HCT116 (cell line): ENCODE results near the gene MAP3K2. TPM values are rescaled to one million over a fixed set of nuclear protein-coding genes. Genes with fewer than 3 reads are reported as not detected.

ENCODE experiments used
- ATAC-seq: fragments of 200-7000 bp; cut with Tn5 transposase; 2 replicates; pipeline ENCODE4 v1.9.1; 2020; ENCODE audit warnings: mild to moderate bottlenecking, moderate library complexity
- BruUV-seq: library from RNA; stranded (reverse); fragments of 400-500 nt; replicated peaks from 2 replicates; lab custom pipeline; 2021; lab: Mats Ljungman, UMichigan
- CTCF ChIA-PET: fragments of 300-600 bp; sonication (Branson Sonifier 250); formaldehyde crosslinking; loops from one replicate; lab custom pipeline; 2021; ENCODE audit warnings: antibody characterized with exemption; lab: Charles Lee
- POLR2A ChIA-PET: fragments of 300-600, 350-600 bp; sonication (Branson Sonifier 250); formaldehyde crosslinking; loops from one replicate; lab custom pipeline; 2021; ENCODE audit warnings: antibody characterized with exemption; lab: Charles Lee
- RAD21 ChIA-PET, 2 experiments: fragments of 300-600 bp; sonication (Branson Sonifier 250); formaldehyde crosslinking; loops; one replicate each; lab custom pipeline; 2023; ENCODE audit warnings: low total read pairs in 2 of 2; ENCODE audit not compliant: uncharacterized antibody in 2 of 2, unreplicated experiment in 2 of 2, low non-redundant PET in 1 of 2; lab: Charles Lee
- DNase-seq: peaks from one replicate; pipeline ENCODE4 v3.0.0-alpha.2; 2010; ENCODE audit warnings: low read depth, low spot score
- H2AFZ ChIP-seq: fragments of 200-600 bp; shearing (Covaris generic), sonication (generic); 2 replicates; pipeline ENCODE4 v1.6.1; 2017; ENCODE audit warnings: low read depth, mixed run types, mixed read lengths, antibody characterized with exemption, low read length; ENCODE audit not compliant: poor library complexity, severe bottlenecking
- H3K27ac ChIP-seq: 2 replicates; pipeline ENCODE4 v1.5.1; 2012; ENCODE audit warnings: low read depth, low read length
- H3K27me3 ChIP-seq: fragments of 200-600 bp; sonication (generic); 2 replicates; pipeline ENCODE4 v1.6.1; 2016; ENCODE audit warnings: mixed run types, low read length, mixed read lengths; ENCODE audit not compliant: insufficient read depth
- H3K36me3 ChIP-seq, 2 experiments: fragments of 200-500 bp in 1 of 2; fragments of 200-600 bp in 1 of 2; sonication (Bioruptor generic) in 1 of 2; sonication (generic) in 1 of 2; 2 replicates each; pipeline versions ENCODE4 v1.5.1 to v1.6.1; 2014 to 2016; ENCODE audit warnings: low read length in 2 of 2, inconsistent platforms in 1 of 2, mixed read lengths in 1 of 2, mixed run types in 1 of 2; ENCODE audit not compliant: insufficient read depth in 2 of 2, control insufficient read depth in 1 of 2
- H3K4me1 ChIP-seq, 2 experiments: fragments of 200-600 bp in 1 of 2; sonication (generic) in 1 of 2; 2 replicates each; pipeline versions ENCODE4 v1.5.1 to v1.6.1; 2012 to 2017; ENCODE audit warnings: low read length in 2 of 2, inconsistent platforms in 1 of 2, mild to moderate bottlenecking in 1 of 2, mixed read lengths in 1 of 2, mixed run types in 1 of 2, moderate library complexity in 1 of 2; ENCODE audit not compliant: insufficient read depth in 2 of 2, control insufficient read depth in 1 of 2
- H3K4me2 ChIP-seq: fragments of 200-600 bp; sonication (generic); 2 replicates; pipeline ENCODE4 v1.6.1; 2017; ENCODE audit warnings: mixed run types, low read length, mixed read lengths
- H3K4me3 ChIP-seq, 2 experiments: fragments of 200-600 bp in 1 of 2; sonication (generic) in 1 of 2; replicated peaks in 1 of 2; 2 replicates each; pipeline ENCODE4 v1.5.1; 2011 to 2016; ENCODE audit warnings: low read length in 2 of 2, control low read depth in 1 of 2, low read depth in 1 of 2, mild to moderate bottlenecking in 1 of 2, mixed read lengths in 1 of 2, mixed run types in 1 of 2
- H3K79me2 ChIP-seq: fragments of 200-600 bp; sonication (generic); 2 replicates; pipeline ENCODE4 v1.6.1; 2017; ENCODE audit warnings: mild to moderate bottlenecking, mixed run types, low read length, moderate library complexity, mixed read lengths; ENCODE audit not compliant: insufficient read depth
- H3K9ac ChIP-seq: fragments of 200-600 bp; sonication (generic); 2 replicates; pipeline ENCODE4 v1.6.1; 2016; ENCODE audit warnings: low read length, mixed read lengths
- H3K9me2 ChIP-seq: fragments of 200-600 bp; sonication (generic), shearing (Covaris generic); 2 replicates; pipeline ENCODE4 v1.6.1; 2017; ENCODE audit warnings: mixed run types, mild to moderate bottlenecking, moderate library complexity; ENCODE audit not compliant: insufficient read depth
- H3K9me3 ChIP-seq, 2 experiments: fragments of 200-500 bp in 1 of 2; fragments of 200-600 bp in 1 of 2; sonication (Bioruptor generic) in 1 of 2; sonication (generic) in 1 of 2; 2 replicates each; pipeline ENCODE4 v1.6.1; 2014 to 2017; ENCODE audit warnings: low read length in 2 of 2, mixed read lengths in 2 of 2, inconsistent platforms in 1 of 2, low read depth in 1 of 2, mild to moderate bottlenecking in 1 of 2, mixed run types in 1 of 2, moderate library complexity in 1 of 2; ENCODE audit not compliant: control insufficient read depth in 1 of 2, insufficient read depth in 1 of 2
- H4K20me1 ChIP-seq: fragments of 200-600 bp; sonication (generic), shearing (Covaris generic); 2 replicates; pipeline ENCODE4 v1.6.1; 2017; ENCODE audit warnings: mixed run types, mild to moderate bottlenecking, moderate library complexity; ENCODE audit not compliant: insufficient read depth
- ATF3 ChIP-seq: IDR thresholded peaks from 2 replicates; pipeline ENCODE4 v1.6.1; 2012
- CTCF ChIP-seq, 3 experiments: fragments of 200-600 bp in 1 of 3; sonication (generic) in 1 of 3; IDR thresholded peaks in 2 of 3; conservative IDR thresholded peaks in 1 of 3; 2 replicates each; pipeline ENCODE4 v1.5.1; 2012 to 2017; ENCODE audit warnings: low read depth in 2 of 3, low read length in 2 of 3, antibody characterized with exemption in 1 of 3, borderline replicate concordance in 1 of 3, control low read depth in 1 of 3, mild to moderate bottlenecking in 1 of 3, mixed read lengths in 1 of 3, mixed run types in 1 of 3, moderate library complexity in 1 of 3; ENCODE audit not compliant: insufficient read depth in 1 of 3
- ELF1 ChIP-seq: IDR thresholded peaks from 2 replicates; pipeline ENCODE4 v1.6.1; 2012; ENCODE audit warnings: low read depth, borderline replicate concordance
- JUND ChIP-seq: IDR thresholded peaks from 2 replicates; pipeline ENCODE4 v1.6.1; 2012
- POLR2A ChIP-seq: IDR thresholded peaks from 2 replicates; pipeline ENCODE4 v1.7.0; 2011; ENCODE audit warnings: borderline replicate concordance; ENCODE audit not compliant: insufficient read depth, insufficient read length; ENCODE audit errors: extremely low read depth
- RAD21 ChIP-seq: IDR thresholded peaks from 2 replicates; pipeline ENCODE4 v1.6.1; 2012; ENCODE audit warnings: low read depth, mild to moderate bottlenecking
- REST ChIP-seq: IDR thresholded peaks from 2 replicates; pipeline ENCODE4 v1.6.1; 2012; ENCODE audit warnings: low read depth
- TCF7L2 ChIP-seq: IDR thresholded peaks from 2 replicates; pipeline ENCODE4 v1.7.0; 2011; ENCODE audit warnings: borderline replicate concordance, inconsistent platforms; ENCODE audit not compliant: insufficient read depth, insufficient read length; ENCODE audit errors: extremely low read depth
- ZFX ChIP-seq: fragments of 450-650 bp; IDR thresholded peaks from 2 replicates; pipeline ENCODE4 v1.6.1; 2017
- intact Hi-C: fragments of 100-400 bp; cut with micrococcal nuclease; formaldehyde crosslinking; loops from 2 replicates; pipeline ENCODE4 v1.10.0; 2022
- total RNA-seq: library from RNA; stranded (reverse); gene quantifications from one replicate; pipeline ENCODE4 v1.2.1, GENCODE V29; 2021; ENCODE audit not compliant: unreplicated experiment

Gene MAP3K2
- total RNA-seq, 1 experiment from 2014 or later = 44.5 TPM

GRCh38 chr2:127342101-127342500, 45.7 kb downstream of the MAP3K2 start:
- Histone ChIP-seq H3K27me3 (no peaks in the 10 kb centered on the region), H3K9me2 (no peaks in the 10 kb centered on the region), H3K9me3 (no peaks in the 10 kb centered on the region), H3K27ac (no peak overlapping the region), H3K9ac (no peak overlapping the region), H3K4me3 (no peak overlapping the region), H4K20me1 (no peaks in the 10 kb centered on the region), H3K4me2 (no peak overlapping the region), H2AFZ (no peak overlapping the region), H3K4me1 (no peaks in the 10 kb centered on the region), H3K79me2 (peaks cover 30% of the 10 kb centered on the region), H3K36me3 (no peaks in the 10 kb centered on the region)
- TF ChIP-seq TCF7L2 (no peak), JUND (no peak), REST (no peak)
- DNase-seq (no peak), ATAC-seq (no peak)
- POLR2A ChIA-PET = no interaction called here
- intact Hi-C loops = no loop called here
- RAD21 ChIA-PET = no interaction called here
- no TSS peak for BruUV-seq
- CTCF ChIA-PET = no interaction called here

- ChIA-PET POLR2A (interaction anchor here (0.7 kb wide), 1 partner anchor 88 kb away, joined by 3 read pairs; no protein-coding TSS in a partner anchor), CTCF (no interaction called here), RAD21 (no interaction called here)
- Histone ChIP-seq H3K79me2 (no peaks in the 10 kb centered on the region), H3K4me3 (no peak overlapping the region), H3K27me3 (no peaks in the 10 kb centered on the region), H3K9ac (no peak overlapping the region), H3K9me3 (no peaks in the 10 kb centered on the region), H3K36me3 (peaks cover 0 to 5% of the 10 kb centered on the region in 2 experiments; a peak in 1 of 4 replicates), H3K9me2 (no peaks in the 10 kb centered on the region), H3K4me2 (no peak overlapping the region), H4K20me1 (no peaks in the 10 kb centered on the region), H3K4me1 (no peaks in the 10 kb centered on the region), H2AFZ (no peak overlapping the region), H3K27ac (no peak overlapping the region)
- BruUV-seq = no TSS peak
- DNase-seq = no peak
- ATAC-seq = no peak
- TF ChIP-seq CTCF (IDR thresholded peaks at IDR 0.05 in 2 of 3, conservative IDR thresholded peaks at IDR 0.05 in 1 of 3; ENCODE audit: borderline replicate concordance in 1 of 3, insufficient read depth in 1 of 3, low read depth in 2 of 3, low read length in 2 of 3) (no peak), RAD21 (no peak), ATF3 (no peak), ELF1 (no peak), POLR2A (no peak), ZFX (no peak), REST (no peak)
- intact Hi-C loops = no loop called here
These were observed 55.4 kb downstream of the MAP3K2 start for GRCh38 chr2:127332335-127332734.
